Right atrium auricular region (tissue), 2 donors: Measurements from ENCODE around the gene STAC. TPM values are rescaled to one million over a fixed set of nuclear protein-coding genes. Genes with fewer than 3 reads are reported as not detected.

Source experiments
- DNase-seq: peaks from one replicate; pipeline ENCODE4 v3.0.0-alpha.2; 2019; ENCODE audit warnings: low spot score
- H3K27ac ChIP-seq, 2 donors: fragments of 200-600 bp; sonication (generic); 1 replicate in 1 of 2; 2 replicates in 1 of 2; pipeline ENCODE4 v1.5.1; 2016 to 2019
- H3K27me3 ChIP-seq, 2 donors: fragments of 200-600 bp; sonication (generic); one replicate each; pipeline versions ENCODE4 v1.5.1 to v1.6.0; 2017 to 2019
- H3K36me3 ChIP-seq: fragments of 200-600 bp; sonication (generic); one replicate; pipeline ENCODE4 v1.5.1; 2016
- H3K4me1 ChIP-seq, 2 donors: fragments of 200-600 bp; sonication (generic); one replicate each; pipeline versions ENCODE4 v1.5.1 to v1.6.0; 2017 to 2019
- H3K4me3 ChIP-seq, 2 donors: fragments of 200-600 bp; sonication (generic); 1 replicate in 1 of 2; 2 replicates in 1 of 2; pipeline ENCODE4 v1.5.1; 2017 to 2019; ENCODE audit warnings: mild to moderate bottlenecking in 1 of 2, moderate library complexity in 1 of 2
- H3K9me3 ChIP-seq, 2 donors: fragments of 200-600 bp; sonication (generic); one replicate each; pipeline ENCODE4 v1.5.1; 2019
- total RNA-seq, 2 donors: library from RNA; depleted of rRNA; stranded (reverse); fragments of >200 nt; gene quantifications; one replicate each; pipeline ENCODE4 v1.1.0, GENCODE V29; 2016
- TF ChIP-seq, protein P1 (sequence below), 2 donors: fragments of 200-600 bp; sonication (generic); IDR thresholded peaks; one replicate each; pipeline ENCODE4 v1.5.1; 2019; ENCODE audit warnings: antibody characterized with exemption in 2 of 2

The STAC gene
- total RNA-seq, 2 donors from 2014 or later = 0.33 TPM; not detected in 1

DNA sequence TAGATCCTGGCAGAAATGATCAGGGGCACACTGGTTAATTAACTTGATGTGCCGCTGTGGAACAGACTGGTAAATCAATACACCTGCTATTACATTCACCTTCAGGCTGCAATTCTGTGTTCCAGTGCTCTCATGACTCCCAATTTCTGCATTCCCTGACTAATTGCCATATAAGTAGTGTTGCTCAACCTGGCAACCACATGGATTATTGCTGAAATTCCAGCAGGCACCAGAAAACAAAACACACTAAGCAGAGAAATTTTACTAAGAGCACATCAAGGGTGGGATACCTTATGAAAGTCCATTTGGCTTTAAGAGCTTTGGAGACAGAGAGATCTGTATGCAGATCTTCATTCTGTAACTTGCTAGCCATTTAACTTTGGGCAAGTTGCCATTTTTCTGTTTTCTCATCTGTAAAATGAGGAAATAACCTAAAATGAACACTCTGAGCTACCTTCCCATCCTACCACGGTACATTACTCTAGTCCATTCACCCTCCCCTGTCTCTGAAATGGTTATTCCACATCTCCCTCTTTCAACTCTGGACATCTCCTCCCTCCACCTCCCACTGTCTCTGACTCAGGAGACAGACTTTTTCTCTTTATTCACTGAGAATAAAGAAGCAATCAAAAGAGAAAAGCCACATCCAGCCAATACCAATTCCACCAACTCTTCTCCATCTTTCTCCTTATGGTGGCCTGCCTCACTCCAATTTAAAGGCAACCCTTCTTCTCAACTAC, 54.6 kb downstream of the STAC start:
- no peak overlapping the region for H3K4me3 ChIP-seq
- no peaks in the 10 kb centered on the region for H3K4me1 ChIP-seq
- TF ChIP-seq, protein P1, sequence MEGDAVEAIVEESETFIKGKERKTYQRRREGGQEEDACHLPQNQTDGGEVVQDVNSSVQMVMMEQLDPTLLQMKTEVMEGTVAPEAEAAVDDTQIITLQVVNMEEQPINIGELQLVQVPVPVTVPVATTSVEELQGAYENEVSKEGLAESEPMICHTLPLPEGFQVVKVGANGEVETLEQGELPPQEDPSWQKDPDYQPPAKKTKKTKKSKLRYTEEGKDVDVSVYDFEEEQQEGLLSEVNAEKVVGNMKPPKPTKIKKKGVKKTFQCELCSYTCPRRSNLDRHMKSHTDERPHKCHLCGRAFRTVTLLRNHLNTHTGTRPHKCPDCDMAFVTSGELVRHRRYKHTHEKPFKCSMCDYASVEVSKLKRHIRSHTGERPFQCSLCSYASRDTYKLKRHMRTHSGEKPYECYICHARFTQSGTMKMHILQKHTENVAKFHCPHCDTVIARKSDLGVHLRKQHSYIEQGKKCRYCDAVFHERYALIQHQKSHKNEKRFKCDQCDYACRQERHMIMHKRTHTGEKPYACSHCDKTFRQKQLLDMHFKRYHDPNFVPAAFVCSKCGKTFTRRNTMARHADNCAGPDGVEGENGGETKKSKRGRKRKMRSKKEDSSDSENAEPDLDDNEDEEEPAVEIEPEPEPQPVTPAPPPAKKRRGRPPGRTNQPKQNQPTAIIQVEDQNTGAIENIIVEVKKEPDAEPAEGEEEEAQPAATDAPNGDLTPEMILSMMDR (IDR thresholded peaks at IDR 0.05) = no peak
- DNase-seq = no peak
- no peak overlapping the region for H3K27ac ChIP-seq
- H3K9me3 ChIP-seq = no peaks in the 10 kb centered on the region
- no peaks in the 10 kb centered on the region for H3K36me3 ChIP-seq
- H3K27me3 ChIP-seq = no peaks in the 10 kb centered on the region

DNA sequence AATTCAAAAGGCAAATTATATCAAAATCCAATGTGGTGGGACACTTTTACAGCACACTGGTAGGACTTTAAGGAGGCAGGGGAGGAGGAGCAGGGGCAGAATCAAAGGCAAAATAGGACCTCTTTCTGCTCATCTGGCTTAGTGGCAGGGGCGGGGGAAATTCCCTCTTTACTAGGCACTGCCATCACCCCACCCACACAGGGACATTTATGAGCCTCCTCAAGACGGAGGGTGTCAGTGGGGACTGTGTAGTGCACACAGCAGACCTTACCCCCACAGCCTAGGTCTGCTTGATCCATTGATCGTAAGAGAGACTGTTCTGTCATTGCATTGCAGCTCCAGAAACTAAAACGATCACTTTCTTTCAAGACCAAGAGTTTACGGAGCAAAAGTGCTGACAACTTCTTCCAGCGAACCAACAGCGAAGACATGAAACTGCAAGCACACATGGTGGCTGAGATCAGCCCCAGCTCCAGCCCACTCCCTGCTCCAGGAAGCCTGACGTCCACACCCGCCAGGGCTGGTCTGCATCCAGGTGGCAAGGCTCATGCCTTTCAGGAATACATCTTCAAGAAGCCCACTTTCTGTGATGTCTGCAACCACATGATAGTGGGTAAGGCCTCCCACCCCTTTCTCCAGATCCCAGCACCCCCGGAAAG, 62.9 kb downstream of the STAC start:
- TF ChIP-seq, protein P1 (IDR thresholded peaks at IDR 0.05) = no peak
- DNase-seq = no peak
- H3K9me3 ChIP-seq = no peaks in the 10 kb centered on the region

DNA sequence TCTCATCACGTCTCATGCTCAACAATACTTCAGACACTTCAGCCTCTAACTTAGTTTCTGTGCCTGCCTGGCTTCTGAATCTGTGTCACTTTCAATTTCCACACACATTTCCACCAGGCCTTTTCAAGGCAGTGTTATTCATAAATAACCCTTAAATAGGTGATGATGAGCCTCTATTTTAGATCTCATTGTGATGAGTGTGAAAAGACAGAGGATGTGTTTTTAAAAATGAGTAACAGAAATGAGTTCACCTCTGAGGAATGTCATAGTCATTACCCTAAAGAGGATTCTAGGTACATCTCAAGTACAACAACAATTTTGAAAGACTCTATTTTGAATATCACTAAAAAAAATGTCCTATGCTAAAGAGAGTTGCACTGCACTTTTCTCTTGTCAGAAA, 64.6 kb downstream of the STAC start:
- H3K27me3 ChIP-seq = no peaks in the 10 kb centered on the region
- no peaks in the 10 kb centered on the region for H3K4me1 ChIP-seq
- H3K27ac ChIP-seq = no peak overlapping the region
- H3K4me3 ChIP-seq = no peak overlapping the region
- no peak for DNase-seq
- H3K9me3 ChIP-seq = no peaks in the 10 kb centered on the region
- H3K36me3 ChIP-seq = no peaks in the 10 kb centered on the region
- TF ChIP-seq, protein P1 (IDR thresholded peaks at IDR 0.05) = no peak

More for the DNA sequence above, 62.9 kb downstream of the STAC start:
- no peaks in the 10 kb centered on the region for H3K27me3 ChIP-seq
- H3K36me3 ChIP-seq = no peaks in the 10 kb centered on the region
- H3K27ac ChIP-seq = no peak overlapping the region
- no peak overlapping the region for H3K4me3 ChIP-seq
- H3K4me1 ChIP-seq = no peaks in the 10 kb centered on the region

DNA sequence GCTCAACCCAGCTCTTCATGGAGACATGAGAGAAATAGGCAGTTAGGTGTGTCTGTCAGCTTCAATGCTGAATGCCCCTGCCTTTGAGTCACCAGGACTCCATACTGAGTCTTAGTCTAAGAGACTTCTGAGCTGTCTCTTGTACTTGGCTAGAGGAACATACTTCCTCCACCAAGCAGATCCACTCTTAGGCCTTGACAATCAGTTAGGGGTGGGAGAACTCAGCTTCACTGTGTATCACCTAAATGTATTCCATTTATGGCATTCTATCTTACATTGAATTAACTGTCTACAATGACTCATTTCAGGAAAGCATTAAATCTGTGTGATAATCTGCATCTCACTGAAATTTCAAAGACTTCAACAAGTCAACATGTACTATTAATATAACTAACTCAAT, 66.0 kb downstream of the STAC start:
- Histone ChIP-seq H3K9me3 (no peaks in the 10 kb centered on the region), H3K27ac (no peak overlapping the region), H3K36me3 (no peaks in the 10 kb centered on the region), H3K4me3 (no peak overlapping the region), H3K27me3 (no peaks in the 10 kb centered on the region), H3K4me1 (no peaks in the 10 kb centered on the region)
- TF ChIP-seq, protein P1 (IDR thresholded peaks at IDR 0.05) = no peak
- DNase-seq = no peak

DNA sequence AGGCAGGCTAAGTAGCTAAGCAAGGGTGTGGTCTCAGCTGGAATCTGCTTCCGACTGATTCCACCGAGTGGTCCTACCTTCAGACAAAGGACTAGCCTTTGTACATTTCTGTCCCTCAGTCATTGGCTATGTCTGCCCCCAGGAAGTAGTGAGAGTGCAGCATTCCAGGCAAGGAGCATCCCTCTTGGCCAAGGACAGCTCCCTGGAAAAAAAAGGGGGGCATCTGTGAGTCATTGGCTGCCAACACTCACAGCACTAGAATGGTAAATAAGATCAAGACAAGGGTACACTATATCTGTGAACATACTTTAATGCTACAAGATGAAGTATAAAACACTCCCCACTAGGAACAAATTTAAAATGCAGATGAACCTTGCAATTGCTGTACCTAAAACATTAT, 66.8 kb downstream of the STAC start:
- TF ChIP-seq, protein P1 (IDR thresholded peaks at IDR 0.05) = no peak

More for the DNA sequence above, 66.8 kb downstream of the STAC start:
- no peak overlapping the region for H3K4me3 ChIP-seq
- no peak overlapping the region for H3K27ac ChIP-seq
- no peaks in the 10 kb centered on the region for H3K9me3 ChIP-seq
- H3K4me1 ChIP-seq = no peaks in the 10 kb centered on the region
- H3K36me3 ChIP-seq = no peaks in the 10 kb centered on the region
- DNase-seq = no peak
- H3K27me3 ChIP-seq = no peaks in the 10 kb centered on the region
